ENCODE results near the gene ERCC1.

Gene ERCC1

GRCh38 chr19:45403781-45404556, 19.7 kb downstream of the ERCC1 start:
- DNase-seq = peak; percentile 54

- DNase-seq = no peak
Observed at GRCh38 chr19:45403272-45403671, 20.4 kb downstream of the ERCC1 start.

- no peak for DNase-seq
Observed at GRCh38 chr19:45402298-45403061, 21.2 kb downstream of the ERCC1 start.

GRCh38 chr19:45401815-45402214, 21.9 kb downstream of the ERCC1 start:
- no peak for DNase-seq

GRCh38 chr19:45400192-45400591, 23.5 kb downstream of the ERCC1 start:
- no peak for DNase-seq

- DNase-seq = no peak
Observed at GRCh38 chr19:45395821-45396617, 27.7 kb downstream of the ERCC1 start.

- DNase-seq = no peak
Observed at GRCh38 chr19:45391871-45392665, 31.6 kb downstream of the ERCC1 start.

GRCh38 chr19:45391346-45391745, 32.4 kb downstream of the ERCC1 start:
- no peak for DNase-seq

GRCh38 chr19:45385392-45386221, 38.1 kb downstream of the ERCC1 start:
- no peak for DNase-seq

- DNase-seq = no peak
Observed at GRCh38 chr19:45382426-45382825, 41.3 kb downstream of the ERCC1 start.

- DNase-seq = no peak
Observed at GRCh38 chr19:45380107-45380506, 43.6 kb downstream of the ERCC1 start.

GRCh38 chr19:45376045-45376724, 47.5 kb downstream of the ERCC1 start:
- no peak for DNase-seq

GRCh38 chr19:45370410-45371204, 53.1 kb downstream of the ERCC1 start, which contains the start of gene ERCC2:
TSS of gene ERCC2 (minus strand) at chr19:45370573. CDS start at chr19:45370540, 33 bp downstream.
- DNase-seq = peak; percentile 100

- DNase-seq = no peak
Observed at GRCh38 chr19:45368737-45369340, 54.9 kb downstream of the ERCC1 start.

GRCh38 chr19:45368127-45368526, 55.6 kb downstream of the ERCC1 start:
- DNase-seq = no peak

- DNase-seq = no peak
Observed at GRCh38 chr19:45364696-45365095, 59.0 kb downstream of the ERCC1 start.

- no peak for DNase-seq
Observed at GRCh38 chr19:45363861-45364459, 59.8 kb downstream of the ERCC1 start.

- no peak for DNase-seq
Observed at GRCh38 chr19:45362291-45362690, 61.4 kb downstream of the ERCC1 start.

GRCh38 chr19:45361608-45362007, 62.1 kb downstream of the ERCC1 start:
- DNase-seq = no peak
